H1 (cell line): Measurements from ENCODE around the gene THADA. TPM values are rescaled to one million over a fixed set of nuclear protein-coding genes. Genes with fewer than 3 reads are reported as not detected.

Experiments
- BACH1 ChIP-seq: IDR thresholded peaks from 2 replicates; pipeline ENCODE4 v1.6.1; 2012; ENCODE audit warnings: low read length, improper control_type of control experiment
- CHD7 ChIP-seq: fragments of 300-600 bp; sonication (generic); IDR thresholded peaks from 2 replicates; pipeline ENCODE4 v1.7.1; 2012; ENCODE audit warnings: low read length, moderate library complexity, mild to moderate bottlenecking, inconsistent platforms; ENCODE audit not compliant: insufficient replicate concordance
- E2F6 ChIP-seq: IDR thresholded peaks from 2 replicates; pipeline ENCODE4 v1.6.1; 2012; ENCODE audit warnings: inconsistent platforms
- MAFK ChIP-seq: IDR thresholded peaks from 2 replicates; pipeline ENCODE4 v1.6.1; 2012; ENCODE audit warnings: low read depth, mild to moderate bottlenecking, improper control_type of control experiment, low read length
- NRF1 ChIP-seq: IDR thresholded peaks from 2 replicates; pipeline ENCODE4 v1.6.1; 2011; ENCODE audit warnings: mild to moderate bottlenecking, low read depth, low read length, improper control_type of control experiment
- SIX5 ChIP-seq: IDR thresholded peaks from 2 replicates; pipeline ENCODE4 v1.6.1; 2011; ENCODE audit warnings: mild to moderate bottlenecking, low read depth, low read length
- SP4 ChIP-seq: IDR thresholded peaks from 2 replicates; pipeline ENCODE4 v1.6.1; 2012; ENCODE audit warnings: low read length, inconsistent platforms
- TAF7 ChIP-seq: optimal IDR thresholded peaks from 2 replicates; pipeline ENCODE3; 2011; ENCODE audit warnings: low read depth, mild to moderate bottlenecking, inconsistent platforms, low read length, moderate library complexity, borderline replicate concordance
- TBP ChIP-seq: IDR thresholded peaks from 2 replicates; pipeline ENCODE4 v1.6.1; 2011; ENCODE audit warnings: low read depth, low read length, improper control_type of control experiment
- polyA plus RNA-seq, 7 experiments: library from polyadenylated mRNA; depleted of rRNA in 3 of 7; stranded (reverse) in 5 of 7; unstranded in 2 of 7; fragments of >200 nt in 5 of 7; fragments of 200-250 nt in 2 of 7; gene quantifications; 1 replicate in 5 of 7; 2 replicates in 1 of 7; 4 replicates in 1 of 7; pipeline versions ENCODE4 v1.2.1 to v1.2.3, GENCODE V29; 2011 to 2013; ENCODE audit warnings: missing spikeins in 2 of 7, mixed read lengths in 2 of 7
- total RNA-seq: library from RNA; stranded (reverse); fragmentation: NEBNext Ultra II Directional; extraction: Animal tissue kit (Norgen Biotek cat#: 25700); gene quantifications from 2 replicates; pipeline ENCODE4 v1.2.1, GENCODE V29; 2021

THADA gene
- total and polyA plus RNA-seq, 2 of the 8 experiments (the other 6 are each of a cell fraction or from before 2014, with no cell fraction given) = 22.4 to 26.8 TPM

GRCh38 chr2:43462866-43463641 lies 132.8 kb downstream of the THADA start (continued):
- TF ChIP-seq CHD7 (no peak), MAFK (no peak), NRF1 (no peak), BACH1 (no peak), TAF7 (no peak), E2F6 (no peak), SIX5 (no peak), SP4 (no peak), TBP (no peak)
